ENCODE results near the gene DRD2. TPM values are rescaled to one million over a fixed set of nuclear protein-coding genes. Genes with fewer than 3 reads are reported as not detected.
A peak's percentile ranks its signal among the peaks of the same experiment; 100 is the strongest.

DRD2 gene
- polyA plus RNA-seq, 1 donor from 2014 or later, result not detected

GRCh38 chr11:113408206-113408605 is 67.0 kb downstream of the DRD2 start:
- no peak overlapping the region for H3K27ac Mint-ChIP-seq
- no peak overlapping the region for H3K4me3 Mint-ChIP-seq
- peaks cover 0 to 2% (median 0%) of the 10 kb centered on the region in 3 donors for H3K9me3 Mint-ChIP-seq
- H3K4me1 Mint-ChIP-seq, result peaks cover 0 to 2% (median 0%) of the 10 kb centered on the region in 3 donors
- H3K36me3 Mint-ChIP-seq, result no peaks in the 10 kb centered on the region
- peaks cover 3% of the 10 kb centered on the region for H3K27me3 Mint-ChIP-seq

- H3K27me3 Mint-ChIP-seq, result peaks cover 3% of the 10 kb centered on the region
- H3K27ac Mint-ChIP-seq, result no peak overlapping the region
- peaks cover 0 to 2% (median 0%) of the 10 kb centered on the region in 3 donors for H3K9me3 Mint-ChIP-seq
Observed at GRCh38 chr11:113407163-113407562, 68.0 kb downstream of the DRD2 start.

GRCh38 chr11:113405724-113406478 is 69.3 kb downstream of the DRD2 start:
- peaks cover 0 to 2% (median 0%) of the 10 kb centered on the region in 3 donors for H3K4me1 Mint-ChIP-seq
- peaks cover 3% of the 10 kb centered on the region for H3K27me3 Mint-ChIP-seq
- H3K36me3 Mint-ChIP-seq, result no peaks in the 10 kb centered on the region
- no peak overlapping the region for H3K27ac Mint-ChIP-seq
- peaks cover 0 to 2% (median 0%) of the 10 kb centered on the region in 3 donors for H3K9me3 Mint-ChIP-seq
- H3K4me3 Mint-ChIP-seq, result no peak overlapping the region

More at GRCh38 chr11:113407163-113407562, 68.0 kb downstream of the DRD2 start:
- no peak overlapping the region for H3K4me3 Mint-ChIP-seq
- peaks cover 0 to 2% (median 0%) of the 10 kb centered on the region in 3 donors for H3K4me1 Mint-ChIP-seq
- no peaks in the 10 kb centered on the region for H3K36me3 Mint-ChIP-seq

- Mint-ChIP-seq H3K4me3 (no peak overlapping the region), H3K9me3 (peaks cover 0 to 1% (median 0%) of the 10 kb centered on the region in 3 donors), H3K4me1 (peaks cover 0 to 2% (median 0%) of the 10 kb centered on the region in 3 donors), H3K36me3 (no peaks in the 10 kb centered on the region), H3K27me3 (peaks cover 1% of the 10 kb centered on the region), H3K27ac (no peak overlapping the region)
Observed at GRCh38 chr11:113404859-113405430, 70.3 kb downstream of the DRD2 start.

GRCh38 chr11:113401718-113402117 is 73.5 kb downstream of the DRD2 start:
- Mint-ChIP-seq H3K36me3 (peaks cover 5% of the 10 kb centered on the region), H3K9me3 (peaks cover 0 to 1% (median 0%) of the 10 kb centered on the region in 3 donors), H3K4me1 (no peaks in the 10 kb centered on the region), H3K27me3 (no peaks in the 10 kb centered on the region), H3K4me3 (no peak overlapping the region), H3K27ac (no peak overlapping the region)

GRCh38 chr11:113400631-113401230 is 74.5 kb downstream of the DRD2 start:
- H3K36me3 Mint-ChIP-seq, result peaks cover 5% of the 10 kb centered on the region
- no peak overlapping the region for H3K27ac Mint-ChIP-seq
- no peaks in the 10 kb centered on the region for H3K27me3 Mint-ChIP-seq
- peaks cover 0 to 1% (median 0%) of the 10 kb centered on the region in 3 donors for H3K9me3 Mint-ChIP-seq
- H3K4me3 Mint-ChIP-seq, result no peak overlapping the region
- no peaks in the 10 kb centered on the region for H3K4me1 Mint-ChIP-seq

- no peak overlapping the region for H3K4me3 Mint-ChIP-seq
- H3K36me3 Mint-ChIP-seq, result peaks cover 5% of the 10 kb centered on the region
- peaks cover 0 to 1% (median 0%) of the 10 kb centered on the region in 3 donors for H3K9me3 Mint-ChIP-seq
- H3K27ac Mint-ChIP-seq, result no peak overlapping the region
- H3K27me3 Mint-ChIP-seq, result peaks cover 4% of the 10 kb centered on the region
- H3K4me1 Mint-ChIP-seq, result no peaks in the 10 kb centered on the region
Observed at GRCh38 chr11:113398669-113399430, 76.3 kb downstream of the DRD2 start.

- Mint-ChIP-seq H3K4me3 (no peak overlapping the region), H3K36me3 (peaks cover 5% of the 10 kb centered on the region), H3K4me1 (no peaks in the 10 kb centered on the region), H3K27ac (no peak overlapping the region), H3K27me3 (peaks cover 4% of the 10 kb centered on the region), H3K9me3 (peaks cover 0 to 1% (median 0%) of the 10 kb centered on the region in 3 donors)
Observed at GRCh38 chr11:113397821-113398220, 77.4 kb downstream of the DRD2 start.

- Mint-ChIP-seq H3K27ac (peak overlapping the region in 1 of 3 donors; percentile 57), H3K4me3 (no peak overlapping the region), H3K4me1 (peaks cover 0 to 2% (median 0%) of the 10 kb centered on the region in 3 donors), H3K9me3 (peaks cover 0 to 1% (median 0%) of the 10 kb centered on the region in 3 donors), H3K36me3 (peaks cover 5% of the 10 kb centered on the region), H3K27me3 (peaks cover 4% of the 10 kb centered on the region)
Observed at GRCh38 chr11:113397212-113397611, 78.0 kb downstream of the DRD2 start.

GRCh38 chr11:113396690-113397089 is 78.5 kb downstream of the DRD2 start:
- Mint-ChIP-seq H3K27me3 (peaks cover 4% of the 10 kb centered on the region), H3K9me3 (peaks cover 0 to 1% (median 0%) of the 10 kb centered on the region in 3 donors), H3K4me3 (no peak overlapping the region), H3K36me3 (peaks cover 5% of the 10 kb centered on the region), H3K27ac (peak overlapping the region in 1 of 3 donors; percentile 57), H3K4me1 (peaks cover 0 to 2% (median 0%) of the 10 kb centered on the region in 3 donors)

- peaks cover 4% of the 10 kb centered on the region for H3K27me3 Mint-ChIP-seq
- H3K36me3 Mint-ChIP-seq, result peaks cover 5% of the 10 kb centered on the region
- H3K9me3 Mint-ChIP-seq, result peaks cover 0 to 1% (median 0%) of the 10 kb centered on the region in 3 donors
- H3K27ac Mint-ChIP-seq, result peak overlapping the region in 1 of 3 donors; percentile 76
- peaks cover 0 to 2% (median 0%) of the 10 kb centered on the region in 3 donors for H3K4me1 Mint-ChIP-seq
- no peak overlapping the region for H3K4me3 Mint-ChIP-seq
Observed at GRCh38 chr11:113395782-113396336, 79.3 kb downstream of the DRD2 start.

- H3K36me3 Mint-ChIP-seq, result peaks cover 5% of the 10 kb centered on the region
- peak overlapping the region in 1 of 3 donors; percentile 76 for H3K27ac Mint-ChIP-seq
- no peaks in the 10 kb centered on the region for H3K9me3 Mint-ChIP-seq
- H3K27me3 Mint-ChIP-seq, result peaks cover 4% of the 10 kb centered on the region
- H3K4me1 Mint-ChIP-seq, result peaks cover 0 to 2% (median 0%) of the 10 kb centered on the region in 3 donors
- H3K4me3 Mint-ChIP-seq, result no peak overlapping the region
Observed at GRCh38 chr11:113394919-113395318, 80.3 kb downstream of the DRD2 start.

- Mint-ChIP-seq H3K36me3 (peaks cover 5% of the 10 kb centered on the region), H3K27ac (no peak overlapping the region), H3K27me3 (peaks cover 4% of the 10 kb centered on the region), H3K9me3 (no peaks in the 10 kb centered on the region), H3K4me1 (peaks cover 0 to 2% (median 0%) of the 10 kb centered on the region in 3 donors), H3K4me3 (no peak overlapping the region)
Observed at GRCh38 chr11:113393501-113393985, 81.7 kb downstream of the DRD2 start.

GRCh38 chr11:113392236-113392921 is 82.8 kb downstream of the DRD2 start:
- no peaks in the 10 kb centered on the region for H3K9me3 Mint-ChIP-seq
- H3K4me1 Mint-ChIP-seq, result peaks cover 0 to 2% (median 0%) of the 10 kb centered on the region in 3 donors
- peaks cover 5% of the 10 kb centered on the region for H3K27me3 Mint-ChIP-seq
- peaks cover 3% of the 10 kb centered on the region for H3K36me3 Mint-ChIP-seq
- no peak overlapping the region for H3K27ac Mint-ChIP-seq
- H3K4me3 Mint-ChIP-seq, result no peak overlapping the region
